Brain microvascular endothelial cell (primary cell): ENCODE results near the gene GANAB.

Source experiments
- DNase-seq: peaks from one replicate; pipeline ENCODE4 v3.0.0-alpha.2; 2020
- H3K27ac ChIP-seq: fragments of 250-450 bp; sonication (Bioruptor Pico); 2 replicates; pipeline ENCODE4 v1.5.1; 2020; ENCODE audit warnings: mild to moderate bottlenecking, moderate library complexity
- H3K27me3 ChIP-seq: fragments of 250-450 bp; sonication (Bioruptor Pico); replicated peaks from 2 replicates; pipeline ENCODE4 v1.5.1; 2020; ENCODE audit warnings: mild to moderate bottlenecking
- H3K36me3 ChIP-seq: fragments of 250-450 bp; sonication (Bioruptor Pico); replicated peaks from 2 replicates; pipeline ENCODE4 v1.5.1; 2020; ENCODE audit warnings: mild to moderate bottlenecking
- H3K4me3 ChIP-seq: 2 replicates; pipeline ENCODE4 v1.5.1; 2011; ENCODE audit warnings: low read depth, mild to moderate bottlenecking, control low read depth, low read length, moderate library complexity
- CTCF ChIP-seq: IDR thresholded peaks from 2 replicates; pipeline ENCODE4 v1.5.1; 2011; ENCODE audit warnings: low read depth, mild to moderate bottlenecking, moderate library complexity, low read length, control low read depth, inconsistent platforms; ENCODE audit errors: missing control alignments
- in situ Hi-C: cut with HindIII; loops from 2 replicates; pipeline ENCODE4 v1.10.0; 2017; ENCODE audit warnings: low sequenced_read_pairs, low pct_ligation_motif_present

GANAB gene

GRCh38 chr11:62649486-62649885 is 3.1 kb upstream of the GANAB start:
- no peak for TF ChIP-seq CTCF
- DNase-seq: no peak
- Histone ChIP-seq H3K27me3 (no peaks in the 10 kb centered on the region), H3K27ac (no peak overlapping the region), H3K4me3 (no peak overlapping the region), H3K36me3 (peaks cover 22% of the 10 kb centered on the region)
- in situ Hi-C loops: no loop called here

- peaks cover 27% of the 10 kb centered on the region for H3K36me3 ChIP-seq
- TF ChIP-seq CTCF: no peak
- no peaks in the 10 kb centered on the region for H3K27me3 ChIP-seq
- no peak overlapping the region for H3K4me3 ChIP-seq
- no peak overlapping the region for H3K27ac ChIP-seq
- DNase-seq: no peak
- in situ Hi-C loops: no loop called here
Measured at GRCh38 chr11:62648967-62649364, 2.6 kb upstream of the GANAB start.

- H3K4me3 ChIP-seq: no peak overlapping the region
- no peak for DNase-seq
- TF ChIP-seq CTCF: no peak
- no peak overlapping the region for H3K27ac ChIP-seq
- in situ Hi-C loops: no loop called here
- H3K27me3 ChIP-seq: no peaks in the 10 kb centered on the region
- peaks cover 32% of the 10 kb centered on the region for H3K36me3 ChIP-seq
Measured at GRCh38 chr11:62648185-62648966, 2.0 kb upstream of the GANAB start.

GRCh38 chr11:62647609-62648005 is 1.2 kb upstream of the GANAB start:
- no peak for DNase-seq
- H3K27me3 ChIP-seq: no peaks in the 10 kb centered on the region
- TF ChIP-seq CTCF: no peak
- H3K4me3 ChIP-seq: no peak overlapping the region
- H3K27ac ChIP-seq: no peak overlapping the region
- in situ Hi-C loops: no loop called here
- peaks cover 38% of the 10 kb centered on the region for H3K36me3 ChIP-seq

GRCh38 chr11:62646825-62647608 is 604 bp upstream of the GANAB start:
- in situ Hi-C loops: no loop called here
- peaks cover 39% of the 10 kb centered on the region for H3K36me3 ChIP-seq
- TF ChIP-seq CTCF: no peak

More at GRCh38 chr11:62646825-62647608, 604 bp upstream of the GANAB start:
- no peak overlapping the region for H3K4me3 ChIP-seq
- no peak overlapping the region for H3K27ac ChIP-seq
- no peaks in the 10 kb centered on the region for H3K27me3 ChIP-seq
- DNase-seq: no peak
